Middle frontal gyrus (tissue), 1 donor: Measurements from ENCODE around the gene METTL17.

Source experiments
- DNase-seq: peaks from one replicate; pipeline ENCODE4 v3.0.0-alpha.2; 2015; ENCODE audit warnings: low spot score; ENCODE audit errors: extremely low spot score

Gene METTL17

GRCh38 chr14:21043387-21043973 is 53.7 kb downstream of the METTL17 start:
- no peak for DNase-seq

DNA sequence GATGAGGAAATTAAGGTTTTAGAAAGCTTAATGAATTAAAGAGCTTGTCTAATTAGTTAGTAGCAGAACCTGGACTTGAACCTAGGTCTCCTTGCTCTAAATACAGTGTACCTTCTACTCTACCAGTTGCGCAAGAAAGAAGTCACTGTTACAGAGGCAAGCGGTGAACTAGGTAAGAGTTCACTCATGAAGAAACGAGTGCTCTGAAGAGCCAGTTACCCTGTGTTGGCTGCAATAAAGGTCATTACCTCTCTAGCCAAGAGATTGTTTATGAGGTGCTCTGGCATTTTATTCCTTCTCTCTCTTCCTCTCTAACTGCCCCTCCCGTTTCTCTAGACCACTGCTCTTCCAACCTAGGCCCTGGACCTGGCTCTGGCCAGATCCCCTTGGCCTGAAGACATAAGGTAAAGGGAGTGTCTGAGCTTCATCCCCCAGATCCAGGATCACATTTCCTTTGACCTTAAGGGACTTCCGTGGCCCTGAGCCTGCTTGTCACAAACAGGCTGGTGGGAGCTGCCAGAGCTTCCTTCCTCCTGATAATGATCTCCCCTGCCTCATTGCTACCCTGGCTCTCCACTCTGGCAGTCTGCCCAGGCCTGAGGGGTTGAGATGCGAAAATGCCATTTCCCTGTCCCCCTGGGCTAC is 54.3 kb downstream of the METTL17 start:
- DNase-seq: no peak
